Adrenal gland (tissue), 5 donors: ENCODE results near the gene SLC34A3.

Experiments
- POLR2A ChIP-seq, 2 donors: fragments of 450-650 bp; IDR thresholded peaks; one replicate each; pipeline ENCODE4 v1.6.1; 2017; ENCODE audit warnings: antibody characterized with exemption in 2 of 2, mild to moderate bottlenecking in 2 of 2, moderate library complexity in 1 of 2
- TF ChIP-seq, protein P1 (sequence below), 6 experiments: fragments of 450-650 bp in 4 of 6; fragments of 200-600 bp in 2 of 6; sonication (generic) in 1 of 6; IDR thresholded peaks; 1 replicate in 5 of 6; 2 replicates in 1 of 6; pipeline versions ENCODE4 v1.5.1 to v1.8.0; 2016 to 2021; ENCODE audit warnings: antibody characterized with exemption in 6 of 6, mild to moderate bottlenecking in 2 of 6, moderate library complexity in 1 of 6
- donor health status: DM: no; HTN: no; CAD: no.

DNA sequence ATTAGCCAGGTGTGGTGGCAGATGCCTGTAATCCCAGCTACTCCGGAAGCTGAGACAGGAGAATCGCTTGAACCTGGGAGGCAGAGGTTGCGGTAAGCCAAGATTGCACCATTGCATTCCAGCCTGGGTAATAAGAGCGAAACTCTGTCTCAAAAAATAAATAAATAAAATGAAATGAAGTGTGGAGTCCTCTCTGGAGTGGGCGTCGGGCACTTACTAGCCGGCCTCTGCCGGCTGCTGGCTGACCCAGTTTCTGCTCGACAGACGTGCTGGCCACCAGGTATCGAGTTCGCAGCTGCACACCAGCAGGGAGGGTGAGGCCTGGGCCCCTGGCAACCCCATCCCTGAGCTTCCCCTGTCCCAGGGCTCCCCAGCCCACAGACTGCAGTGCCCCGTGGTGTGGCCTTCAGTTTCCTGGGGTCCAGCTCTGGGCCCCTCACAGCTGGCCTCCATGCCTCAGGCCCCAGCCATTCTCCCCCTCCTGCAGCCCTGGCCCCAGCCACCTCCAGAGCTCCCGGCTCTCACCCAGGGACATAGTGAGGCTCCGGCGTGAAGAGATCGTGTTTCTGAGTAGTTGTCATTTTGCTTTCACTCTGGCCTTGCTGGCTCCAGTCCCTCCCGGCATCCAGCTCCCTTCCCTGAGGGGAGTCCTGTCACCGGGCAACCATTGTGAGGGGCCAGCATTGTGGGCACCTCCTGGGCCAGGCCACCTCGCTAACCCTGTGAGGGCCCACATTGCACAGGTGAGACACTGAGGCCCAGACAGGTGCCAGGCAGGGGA lies 16.6 kb downstream of the SLC34A3 start:
- TF ChIP-seq POLR2A (IDR thresholded peaks at IDR 0.05), result no peak
- TF ChIP-seq, protein P1, sequence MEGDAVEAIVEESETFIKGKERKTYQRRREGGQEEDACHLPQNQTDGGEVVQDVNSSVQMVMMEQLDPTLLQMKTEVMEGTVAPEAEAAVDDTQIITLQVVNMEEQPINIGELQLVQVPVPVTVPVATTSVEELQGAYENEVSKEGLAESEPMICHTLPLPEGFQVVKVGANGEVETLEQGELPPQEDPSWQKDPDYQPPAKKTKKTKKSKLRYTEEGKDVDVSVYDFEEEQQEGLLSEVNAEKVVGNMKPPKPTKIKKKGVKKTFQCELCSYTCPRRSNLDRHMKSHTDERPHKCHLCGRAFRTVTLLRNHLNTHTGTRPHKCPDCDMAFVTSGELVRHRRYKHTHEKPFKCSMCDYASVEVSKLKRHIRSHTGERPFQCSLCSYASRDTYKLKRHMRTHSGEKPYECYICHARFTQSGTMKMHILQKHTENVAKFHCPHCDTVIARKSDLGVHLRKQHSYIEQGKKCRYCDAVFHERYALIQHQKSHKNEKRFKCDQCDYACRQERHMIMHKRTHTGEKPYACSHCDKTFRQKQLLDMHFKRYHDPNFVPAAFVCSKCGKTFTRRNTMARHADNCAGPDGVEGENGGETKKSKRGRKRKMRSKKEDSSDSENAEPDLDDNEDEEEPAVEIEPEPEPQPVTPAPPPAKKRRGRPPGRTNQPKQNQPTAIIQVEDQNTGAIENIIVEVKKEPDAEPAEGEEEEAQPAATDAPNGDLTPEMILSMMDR (IDR thresholded peaks at IDR 0.05), result no peak
